GM12878 (cell line): ENCODE data around the gene RASGRF2. TPM values are rescaled to one million over a fixed set of nuclear protein-coding genes. Genes with fewer than 3 reads are reported as not detected.

ENCODE experiments used
- ATAC-seq: fragments of 200-7000 bp; cut with Tn5 transposase; 3 replicates; pipeline ENCODE4 v1.9.1; 2020; ENCODE audit warnings: mild to moderate bottlenecking, moderate library complexity
- BruUV-seq: library from RNA; stranded (reverse); fragments of 400-500 nt; replicated peaks from 2 replicates; lab custom pipeline; 2021; lab: Mats Ljungman, UMichigan
- CTCF ChIA-PET: fragments of 300-600 bp; sonication (Branson Sonifier 250); formaldehyde crosslinking; extraction: SDS; loops from one replicate; lab custom pipeline; 2021; ENCODE audit warnings: inconsistent platforms; lab: Yijun Ruan, JAX
- POLR2A ChIA-PET: fragments of 350-600 bp; formaldehyde crosslinking; extraction: SDS; loops from one replicate; lab custom pipeline; 2021; ENCODE audit warnings: inconsistent platforms; lab: Charles Lee
- RAD21 ChIA-PET: fragments of 300-600 bp; sonication (Branson Sonifier 250); formaldehyde crosslinking; loops from one replicate; lab custom pipeline; 2023; ENCODE audit warnings: antibody characterized with exemption; ENCODE audit not compliant: unreplicated experiment; lab: Charles Lee
- SMC1A ChIA-PET: fragments of 300-600 bp; sonication (Branson Sonifier 250); formaldehyde crosslinking; loops from one replicate; lab custom pipeline; 2023; ENCODE audit not compliant: unreplicated experiment, uncharacterized antibody; lab: Charles Lee
- DNase-seq: peaks from one replicate; pipeline ENCODE4 v3.0.0-alpha.2; 2011; ENCODE audit warnings: low read depth, low spot score
- FAIRE-seq: peaks from 3 replicates; lab custom pipeline; 2011; peaks lifted over from hg19 to GRCh38; lab: Jason Lieb, UNC
- H2AFZ ChIP-seq: 2 replicates; pipeline ENCODE4 v1.6.0; 2011; ENCODE audit warnings: low read depth, low read length, control low read depth; ENCODE audit not compliant: control insufficient read depth
- H3K27ac ChIP-seq: 2 replicates; pipeline ENCODE4 v1.5.1; 2011; ENCODE audit warnings: control low read depth; ENCODE audit not compliant: control insufficient read depth, insufficient read depth
- H3K27me3 ChIP-seq, 2 experiments: replicated peaks in 1 of 2; 2 replicates each; pipeline versions ENCODE4 v1.6.0 to v1.6.1; 2011; ENCODE audit warnings: low read length in 1 of 2; ENCODE audit not compliant: control insufficient read depth in 2 of 2, insufficient read depth in 2 of 2
- H3K36me3 ChIP-seq, 2 experiments: 2 replicates each; pipeline ENCODE4 v1.5.1; 2011; ENCODE audit warnings: low read length in 1 of 2; ENCODE audit not compliant: control insufficient read depth in 2 of 2, insufficient read depth in 2 of 2
- H3K4me1 ChIP-seq: 2 replicates; pipeline ENCODE4 v1.6.1; 2011; ENCODE audit warnings: mild to moderate bottlenecking, low read length, moderate library complexity, mixed read lengths; ENCODE audit not compliant: control insufficient read depth, insufficient read depth
- H3K4me2 ChIP-seq: 2 replicates; pipeline ENCODE4 v1.6.0; 2011; ENCODE audit warnings: control low read depth; ENCODE audit not compliant: control insufficient read depth, insufficient read depth
- H3K4me3 ChIP-seq: fragments of 200-600 bp; sonication (generic); 2 replicates; pipeline ENCODE4 v1.5.1; 2016
- H3K79me2 ChIP-seq: 2 replicates; pipeline ENCODE4 v1.6.0; 2011; ENCODE audit warnings: low read length; ENCODE audit not compliant: control insufficient read depth, insufficient read depth
- H3K9ac ChIP-seq: 2 replicates; pipeline ENCODE4 v1.8.0; 2011; ENCODE audit warnings: low read length, control low read depth, mixed read lengths; ENCODE audit not compliant: control insufficient read depth, insufficient read depth
- H3K9me3 ChIP-seq: replicated peaks from 3 replicates; pipeline ENCODE4 v1.5.1; 2011; ENCODE audit warnings: mild to moderate bottlenecking, low read length; ENCODE audit not compliant: control insufficient read depth, insufficient read depth
- H4K20me1 ChIP-seq: 2 replicates; pipeline ENCODE4 v1.6.0; 2011; ENCODE audit not compliant: control insufficient read depth, insufficient read depth
- BCL11A ChIP-seq: IDR thresholded peaks from 2 replicates; pipeline ENCODE4 v1.6.1; 2011; ENCODE audit warnings: low read depth, low read length
- CBFB ChIP-seq: IDR thresholded peaks from 2 replicates; pipeline ENCODE4 v1.6.1; 2016; ENCODE audit warnings: antibody characterized with exemption, low read depth
- CREB1 ChIP-seq: IDR thresholded peaks from 2 replicates; pipeline ENCODE4 v1.6.1; 2012; ENCODE audit warnings: low read depth, mild to moderate bottlenecking, inconsistent platforms
- KDM1A ChIP-seq: fragments of 200-600 bp; sonication (generic); IDR thresholded peaks from 2 replicates; pipeline ENCODE4 v1.6.1; 2016; ENCODE audit warnings: borderline replicate concordance
- MXI1 ChIP-seq: fragments of 150-350 bp; IDR thresholded peaks from 2 replicates; pipeline ENCODE4 v1.6.1; 2011; ENCODE audit warnings: low read depth, mild to moderate bottlenecking, inconsistent platforms, low read length, improper control_type of control experiment
- SMAD5 ChIP-seq: IDR thresholded peaks from 2 replicates; pipeline ENCODE4 v1.6.1; 2016; ENCODE audit warnings: antibody characterized with exemption, low read depth
- SPI1 ChIP-seq: IDR thresholded peaks from 2 replicates; pipeline ENCODE4 v1.6.1; 2011; ENCODE audit warnings: low read depth, mild to moderate bottlenecking, low read length, moderate library complexity, borderline replicate concordance; ENCODE audit not compliant: insufficient read depth
- SREBF2 ChIP-seq: IDR thresholded peaks from 2 replicates; pipeline ENCODE4 v1.6.1; 2012; ENCODE audit warnings: mild to moderate bottlenecking, low read length
- SRF ChIP-seq, 2 experiments: IDR thresholded peaks; 2 replicates each; pipeline ENCODE4 v1.6.1; 2011; ENCODE audit warnings: low read depth in 2 of 2, low read length in 2 of 2, mild to moderate bottlenecking in 1 of 2, moderate library complexity in 1 of 2
- STAT3 ChIP-seq: IDR thresholded peaks from 2 replicates; pipeline ENCODE4 v1.6.1; 2011; ENCODE audit warnings: low read depth, low read length, improper control_type of control experiment
- SUZ12 ChIP-seq: fragments of 200-600 bp; sonication (generic); IDR thresholded peaks from one replicate; pipeline ENCODE4 v1.6.1; 2018; ENCODE audit warnings: antibody characterized with exemption, mild to moderate bottlenecking; ENCODE audit not compliant: unreplicated experiment
- WGBS: methylation state at CpG from one replicate; pipeline ENCODE4 v1.1.6; 2016; ENCODE audit warnings: low lambda C conversion rate; ENCODE audit not compliant: insufficient replicate concordance, insufficient coverage; ENCODE audit errors: missing lambda C conversion rate; 5-methylcytosine and 5-hydroxymethylcytosine counted together
- in situ Hi-C: fragments of 300-500 bp; cut with MboI; formaldehyde crosslinking; loops from 9 replicates; pipeline ENCODE4 v1.14.3; 2018; ENCODE audit warnings: mixed read lengths
- intact Hi-C: fragments of 100-400 bp; cut with micrococcal nuclease; formaldehyde crosslinking; loops from one replicate; pipeline ENCODE4 v1.14.2; 2022; ENCODE audit not compliant: unreplicated experiment
- polyA plus RNA-seq, 11 experiments: library from polyadenylated mRNA; depleted of rRNA in 4 of 11; unstranded in 6 of 11; stranded (reverse) in 5 of 11; fragments of >200 nt; fragmentation: Nextera tagmentation in 4 of 11; fragmentation: Illumina TruSeq in 1 of 11; extraction: Ambion mirVana in 4 of 11; extraction: Trizol in 1 of 11; gene quantifications; 1 replicate in 1 of 11; 2 replicates in 10 of 11; pipeline versions ENCODE4 v1.2.1 to v1.2.3, GENCODE V29; 2011 to 2016; ENCODE audit warnings: inconsistent platforms in 2 of 11, missing spikeins in 2 of 11, low read depth in 1 of 11
- total RNA-seq, 4 experiments: library from RNA; depleted of rRNA in 3 of 4; stranded (reverse); fragments of >200 nt in 3 of 4; fragmentation: Illumina TruSeq in 1 of 4; extraction: Trizol in 1 of 4; gene quantifications; 2 replicates each; pipeline versions ENCODE4 v1.2.1 to v1.2.3, GENCODE V29; 2013 to 2021

RASGRF2 gene
- total and polyA plus RNA-seq, 10 of the 15 experiments (the other 5 are each of a cell fraction or from before 2014, with no cell fraction given), result 0.05 to 0.24 (median 0.07) TPM

DNA sequence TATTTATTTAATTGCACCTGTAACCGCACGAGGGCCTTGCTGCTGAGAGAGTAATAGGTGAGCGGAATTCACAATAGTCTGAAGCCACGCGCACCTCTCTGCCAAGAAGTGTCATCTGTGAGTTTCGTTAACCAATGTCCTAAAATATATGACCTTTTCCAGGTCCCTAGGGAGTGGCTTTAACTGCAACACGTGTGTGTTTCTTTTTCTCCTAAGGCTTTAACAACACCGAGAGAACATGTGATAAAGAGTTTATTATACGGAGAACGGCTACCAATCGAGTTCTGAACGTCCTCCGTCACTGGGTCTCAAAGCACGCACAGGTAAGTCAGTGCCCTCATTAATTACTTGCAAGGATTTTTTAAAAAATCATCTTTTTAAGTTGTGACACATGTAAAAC, 219.8 kb downstream of the RASGRF2 start:
- Histone ChIP-seq H3K4me3 (no peak overlapping the region), H3K4me1 (peaks cover 19% of the 10 kb centered on the region), H4K20me1 (no peaks in the 10 kb centered on the region), H3K79me2 (no peaks in the 10 kb centered on the region), H3K27ac (no peak overlapping the region), H3K9ac (no peak overlapping the region), H3K9me3 (no peaks in the 10 kb centered on the region), H2AFZ (no peak overlapping the region), H3K36me3 (no peaks in the 10 kb centered on the region), H3K27me3 (no peaks in the 10 kb centered on the region; a peak in 1 of 4 replicates), H3K4me2 (no peak overlapping the region)
- TF ChIP-seq SUZ12, result no peak
- no peak for TF ChIP-seq CBFB
- no peak for TF ChIP-seq MXI1
- no peak for TF ChIP-seq SRF (IDR thresholded peaks at IDR 0.05; ENCODE audit: low read depth in 2 of 2, low read length in 2 of 2)
- no peak for TF ChIP-seq KDM1A
- TF ChIP-seq SMAD5, result no peak
- no peak for TF ChIP-seq SPI1
- TF ChIP-seq STAT3, result no peak
- TF ChIP-seq SREBF2, result no peak
- no peak for TF ChIP-seq BCL11A
- TF ChIP-seq CREB1, result no peak
- ChIA-PET RAD21 (no interaction called here), SMC1A (interaction anchor here (0.6 kb wide), 1 partner anchor 13 kb away, joined by 3 read pairs; no protein-coding TSS in a partner anchor), CTCF (no interaction called here), POLR2A (no interaction called here)
- intact Hi-C loops, result no loop called here
- ATAC-seq (no peak), DNase-seq (no peak), FAIRE-seq (no peak)
- BruUV-seq, result no TSS peak
- in situ Hi-C loops, result no loop called here
- 78% methylated on average over 14 of the region's 14 CpGs for WGBS
